Measurements from ENCODE around the gene RSPO1.

DNA sequence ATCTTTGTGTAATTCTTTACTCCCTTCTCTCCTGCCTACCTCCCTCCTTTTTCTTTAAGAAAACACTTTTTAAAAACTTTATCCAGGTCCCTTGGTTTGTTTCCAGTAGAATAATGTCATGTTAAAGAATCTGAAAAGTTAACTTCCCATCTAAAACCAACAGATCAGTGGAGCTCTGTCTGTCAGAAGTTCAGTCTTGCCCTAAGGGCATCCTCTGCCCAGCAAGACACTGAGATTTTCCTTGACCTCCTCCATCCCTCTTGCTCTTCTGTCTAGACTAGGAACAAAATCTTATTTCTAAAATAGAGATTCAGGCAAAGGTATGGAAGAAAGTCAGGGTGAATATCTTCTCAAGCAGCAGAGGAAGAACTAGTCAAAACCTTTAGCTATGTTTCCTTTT, 33.3 kb downstream of the RSPO1 start:
- TF ChIP-seq EP300 (IDR thresholded peaks at IDR 0.05; ENCODE audit: borderline replicate concordance in 1 of 2, low read depth in 1 of 2, low read length in 1 of 2): no peak
- no peak for TF ChIP-seq ZBTB33 (IDR thresholded peaks at IDR 0.05; ENCODE audit: borderline replicate concordance, low read depth)
- no peak for TF ChIP-seq CTCF (IDR thresholded peaks at IDR 0.05)
- TF ChIP-seq TEAD4 (IDR thresholded peaks at IDR 0.05; ENCODE audit: borderline replicate concordance, insufficient read depth): no peak
- TF ChIP-seq RAD21 (IDR thresholded peaks at IDR 0.05; ENCODE audit: low read length): no peak
- no peak for TF ChIP-seq NRF1 (IDR thresholded peaks at IDR 0.05; ENCODE audit: low read depth, low read length)
